Coronary artery (tissue), 2 donors: Measurements from ENCODE around the gene LIN52.

Experiments used
- DNase-seq: peaks from one replicate; pipeline ENCODE4 v3.0.0-alpha.2; 2017; ENCODE audit warnings: low spot score
- H3K27ac ChIP-seq, 2 donors: fragments of 200-600 bp; sonication (generic); one replicate each; pipeline ENCODE4 v1.5.1; 2016 to 2019
- H3K4me3 ChIP-seq: fragments of 200-600 bp; sonication (generic); 2 replicates; pipeline ENCODE4 v1.5.1; 2016; ENCODE audit warnings: mild to moderate bottlenecking, moderate library complexity
- TF ChIP-seq, protein P1 (sequence below): fragments of 200-600 bp; sonication (generic); IDR thresholded peaks from one replicate; pipeline ENCODE4 v1.5.1; 2019; ENCODE audit warnings: antibody characterized with exemption

The LIN52 gene

DNA sequence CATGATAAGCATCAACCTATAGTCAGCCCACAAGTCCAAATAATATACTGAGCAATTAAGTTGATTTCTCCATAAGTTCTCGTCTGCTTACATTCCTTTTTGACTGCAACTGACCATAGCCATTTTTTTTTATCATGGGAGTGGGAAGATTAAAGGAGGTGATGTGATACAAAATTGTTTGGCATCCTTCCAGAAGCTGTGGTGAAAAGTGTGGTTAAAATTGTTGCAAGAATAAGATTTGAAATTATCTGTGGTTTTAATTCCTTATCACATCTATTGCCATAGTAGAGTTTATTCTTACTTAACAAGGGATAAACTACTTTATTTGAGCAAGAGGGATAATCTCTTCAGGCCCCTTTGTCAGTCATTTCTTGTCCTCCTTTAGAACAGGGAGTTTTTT, 50.7 kb downstream of the LIN52 start:
- H3K27ac ChIP-seq = no peak overlapping the region
- TF ChIP-seq, protein P1, sequence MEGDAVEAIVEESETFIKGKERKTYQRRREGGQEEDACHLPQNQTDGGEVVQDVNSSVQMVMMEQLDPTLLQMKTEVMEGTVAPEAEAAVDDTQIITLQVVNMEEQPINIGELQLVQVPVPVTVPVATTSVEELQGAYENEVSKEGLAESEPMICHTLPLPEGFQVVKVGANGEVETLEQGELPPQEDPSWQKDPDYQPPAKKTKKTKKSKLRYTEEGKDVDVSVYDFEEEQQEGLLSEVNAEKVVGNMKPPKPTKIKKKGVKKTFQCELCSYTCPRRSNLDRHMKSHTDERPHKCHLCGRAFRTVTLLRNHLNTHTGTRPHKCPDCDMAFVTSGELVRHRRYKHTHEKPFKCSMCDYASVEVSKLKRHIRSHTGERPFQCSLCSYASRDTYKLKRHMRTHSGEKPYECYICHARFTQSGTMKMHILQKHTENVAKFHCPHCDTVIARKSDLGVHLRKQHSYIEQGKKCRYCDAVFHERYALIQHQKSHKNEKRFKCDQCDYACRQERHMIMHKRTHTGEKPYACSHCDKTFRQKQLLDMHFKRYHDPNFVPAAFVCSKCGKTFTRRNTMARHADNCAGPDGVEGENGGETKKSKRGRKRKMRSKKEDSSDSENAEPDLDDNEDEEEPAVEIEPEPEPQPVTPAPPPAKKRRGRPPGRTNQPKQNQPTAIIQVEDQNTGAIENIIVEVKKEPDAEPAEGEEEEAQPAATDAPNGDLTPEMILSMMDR = no peak
- H3K4me3 ChIP-seq = no peak overlapping the region
- no peak for DNase-seq

DNA sequence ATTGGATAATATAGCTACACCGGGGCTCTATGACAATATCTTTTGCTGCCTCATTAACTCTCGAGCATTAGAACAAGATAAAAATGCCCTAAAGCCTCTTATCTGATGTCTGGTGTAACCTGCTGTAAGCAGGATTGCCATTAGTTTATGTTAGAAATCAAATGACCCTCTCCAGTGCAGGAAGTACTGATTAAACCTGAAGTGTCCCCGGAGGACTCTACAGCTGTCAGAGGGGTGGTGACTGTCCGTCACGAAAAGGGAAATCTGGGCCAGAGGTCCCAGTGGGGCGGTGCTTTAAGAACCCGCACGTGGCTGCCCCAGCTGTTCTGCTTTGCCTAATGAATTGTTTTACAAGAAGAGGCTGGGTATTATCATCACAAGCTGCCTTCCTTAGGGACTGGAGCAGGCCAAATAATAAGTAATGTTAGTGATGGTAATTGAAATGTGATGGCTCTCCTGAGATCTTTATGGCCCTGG, 55.7 kb downstream of the LIN52 start:
- Histone ChIP-seq H3K27ac (no peak overlapping the region), H3K4me3 (no peak overlapping the region)
- DNase-seq = no peak
- TF ChIP-seq, protein P1 = no peak

DNA sequence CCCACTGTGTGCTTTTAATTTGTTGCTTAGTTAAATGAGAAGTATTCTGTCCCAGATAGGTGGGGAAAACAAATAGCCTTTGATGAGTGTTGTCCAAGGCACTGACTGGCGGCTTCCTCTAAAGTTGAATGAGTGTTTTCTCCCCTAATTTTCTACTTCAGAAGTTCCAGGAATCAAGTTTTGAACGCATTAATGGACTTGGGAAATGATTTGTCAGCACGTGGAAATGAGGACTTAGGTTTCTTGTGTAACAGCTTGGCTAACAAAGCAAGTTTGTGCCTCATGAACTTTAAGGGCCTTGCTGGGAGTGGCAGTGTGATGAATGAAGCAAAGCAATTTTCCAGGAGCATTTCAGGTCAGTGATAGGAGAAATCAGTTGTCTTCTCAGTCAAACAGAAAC, 56.9 kb downstream of the LIN52 start:
- H3K27ac ChIP-seq = no peak overlapping the region
- no peak for DNase-seq
- TF ChIP-seq, protein P1 = no peak
- no peak overlapping the region for H3K4me3 ChIP-seq

DNA sequence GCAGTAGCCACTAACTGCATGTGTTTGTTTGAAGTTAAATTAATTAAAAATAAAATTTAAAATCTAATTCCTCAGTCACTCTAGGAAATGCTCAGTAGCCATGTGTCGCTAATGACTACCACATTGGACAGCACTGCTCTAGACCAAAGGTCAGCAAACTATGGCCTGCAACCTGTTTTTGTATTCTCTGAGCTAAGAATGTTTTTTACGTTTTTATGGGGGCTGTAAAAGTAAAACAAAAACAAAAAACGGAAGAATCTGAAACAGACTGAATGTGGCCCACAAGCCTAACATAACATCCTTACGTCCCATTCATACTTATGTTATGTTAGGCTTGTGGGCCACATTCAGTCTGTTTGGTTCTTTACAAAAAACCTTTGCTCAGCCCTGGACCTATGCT, 57.8 kb downstream of the LIN52 start:
- Histone ChIP-seq H3K4me3 (no peak overlapping the region), H3K27ac (no peak overlapping the region)
- no peak for DNase-seq
- TF ChIP-seq, protein P1 = no peak

DNA sequence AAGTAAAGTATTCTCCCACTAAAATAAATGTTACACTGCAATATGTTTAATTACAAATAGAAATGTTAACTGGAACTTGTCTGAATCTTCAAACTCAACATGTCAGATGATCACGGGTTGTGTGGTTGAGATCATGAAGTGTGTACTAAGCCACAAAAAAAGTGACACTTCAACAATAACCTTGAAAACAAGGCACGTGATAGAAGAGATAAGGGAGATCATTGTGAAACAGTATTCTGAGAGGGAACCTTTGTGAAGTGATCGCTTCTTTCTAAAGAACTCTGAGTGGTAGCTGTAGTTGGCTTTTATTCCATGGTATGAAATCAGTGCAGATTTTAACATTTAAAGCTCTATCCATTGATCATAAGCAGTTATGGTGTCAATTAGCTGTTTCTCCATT, 60.0 kb downstream of the LIN52 start:
- no peak for DNase-seq
- TF ChIP-seq, protein P1 = no peak
- Histone ChIP-seq H3K27ac (no peak overlapping the region), H3K4me3 (no peak overlapping the region)

DNA sequence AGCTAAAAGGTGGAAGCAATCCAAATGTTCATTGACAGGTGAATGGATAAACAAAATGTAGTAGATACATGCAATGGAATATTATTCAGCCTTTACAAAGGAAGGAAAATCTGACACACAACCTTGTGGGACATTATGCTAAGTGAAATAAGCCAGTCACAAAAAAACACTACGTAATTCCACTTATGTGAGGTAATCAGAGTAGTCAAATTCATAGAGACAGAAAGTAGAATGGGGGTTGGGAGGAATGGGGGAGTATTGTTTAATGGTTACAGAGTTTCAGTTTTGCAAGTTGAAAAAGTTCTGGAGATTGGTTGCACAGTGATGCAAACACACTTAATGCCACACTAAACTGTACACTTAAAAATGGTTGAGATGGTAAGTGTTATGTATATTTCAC, 62.8 kb downstream of the LIN52 start:
- TF ChIP-seq, protein P1 = no peak
- no peak for DNase-seq
- H3K4me3 ChIP-seq = no peak overlapping the region
- H3K27ac ChIP-seq = no peak overlapping the region

DNA sequence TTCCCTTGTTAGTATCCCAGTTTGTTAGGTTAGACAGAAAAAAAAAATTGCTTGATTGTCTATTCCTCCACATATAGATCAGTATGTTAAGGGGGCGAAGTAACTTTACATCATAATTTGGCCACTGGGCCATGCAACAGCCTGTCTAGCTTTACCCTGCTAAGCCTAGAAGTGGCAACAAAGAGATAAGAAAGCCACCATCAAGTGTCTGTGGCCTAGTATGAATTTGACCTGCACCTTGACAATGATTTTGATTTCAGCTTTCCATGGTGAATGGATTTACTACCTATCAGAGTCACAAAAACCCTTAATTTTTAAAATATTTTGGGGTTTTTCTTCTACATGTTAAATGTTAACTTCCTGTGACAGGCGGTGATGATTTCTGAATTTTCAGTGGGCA, 63.9 kb downstream of the LIN52 start:
- DNase-seq = no peak
- H3K4me3 ChIP-seq = no peak overlapping the region
- TF ChIP-seq, protein P1 = no peak
- no peak overlapping the region for H3K27ac ChIP-seq
